SK-N-SH treated with all-trans-retinoic acid at 6 μM for 48 hours (cell line): ENCODE measurements around the gene TRDMT1.

Source experiments
- ATAC-seq: fragments of 200-7000 bp; cut with Tn5 transposase; 3 replicates; pipeline ENCODE4 v1.9.1; 2020; ENCODE audit warnings: mild to moderate bottlenecking, moderate library complexity
- ARNTL ChIP-seq: fragments of 450-650 bp; formaldehyde crosslinking; IDR thresholded peaks from 2 replicates; pipeline ENCODE4 v1.5.0; 2020; ENCODE audit warnings: low read depth, mild to moderate bottlenecking, moderate library complexity, borderline replicate concordance
- BACH2 ChIP-seq: fragments of 250-450 bp; sonication (Bioruptor Pico); IDR thresholded peaks from 2 replicates; pipeline ENCODE4 v1.9.0; 2021; ENCODE audit warnings: mild to moderate bottlenecking, borderline replicate concordance
- CSDC2 ChIP-seq: fragments of 250-450 bp; sonication (Bioruptor Pico); IDR thresholded peaks from 2 replicates; pipeline ENCODE4 v1.5.0; 2020; ENCODE audit warnings: mild to moderate bottlenecking, moderate library complexity
- ESRRG ChIP-seq: fragments of 250-450 bp; sonication (Bioruptor Pico); IDR thresholded peaks from 2 replicates; pipeline ENCODE4 v1.6.1; 2021; ENCODE audit warnings: mild to moderate bottlenecking
- ISL1 ChIP-seq: fragments of 250-450 bp; sonication (Bioruptor Pico); IDR thresholded peaks from 2 replicates; pipeline ENCODE4 v2.1.2; 2022; ENCODE audit warnings: mild to moderate bottlenecking, moderate library complexity
- OSR1 ChIP-seq: fragments of 250-450 bp; sonication (Bioruptor Pico); IDR thresholded peaks from 2 replicates; pipeline ENCODE4 v1.8.0; 2022; ENCODE audit warnings: moderate library complexity, mild to moderate bottlenecking, inconsistent platforms
- RARB ChIP-seq: fragments of 250-450 bp; sonication (Bioruptor Pico); IDR thresholded peaks from 2 replicates; pipeline ENCODE4 v1.8.0; 2021; ENCODE audit warnings: mild to moderate bottlenecking, moderate library complexity
- SNAI2 ChIP-seq: fragments of 250-450 bp; sonication (Bioruptor Pico); IDR thresholded peaks from 2 replicates; pipeline ENCODE4 v1.5.0; 2020; ENCODE audit warnings: mild to moderate bottlenecking, moderate library complexity
- TCF4 ChIP-seq: fragments of 250-450 bp; sonication (Bioruptor Pico); IDR thresholded peaks from 2 replicates; pipeline ENCODE4 v1.8.0; 2021; ENCODE audit warnings: mild to moderate bottlenecking, moderate library complexity, borderline replicate concordance
- TOX ChIP-seq: fragments of 250-450 bp; sonication (Bioruptor Pico); IDR thresholded peaks from 2 replicates; pipeline ENCODE4 v1.8.0; 2021; ENCODE audit warnings: mild to moderate bottlenecking, moderate library complexity, borderline replicate concordance
- ZC3H10 ChIP-seq: fragments of 250-450 bp; sonication (Bioruptor Pico); IDR thresholded peaks from 2 replicates; pipeline ENCODE4 v1.5.1; 2021; ENCODE audit warnings: mild to moderate bottlenecking, moderate library complexity
- ZFP3 ChIP-seq: fragments of 250-450 bp; sonication (Bioruptor Pico); IDR thresholded peaks from 2 replicates; pipeline ENCODE4 v1.5.0; 2020; ENCODE audit warnings: mild to moderate bottlenecking, moderate library complexity
- ZFP30 ChIP-seq: fragments of 450-650 bp; formaldehyde crosslinking; IDR thresholded peaks from 2 replicates; pipeline ENCODE4 v1.5.0; 2022; ENCODE audit warnings: mild to moderate bottlenecking, moderate library complexity
- ZNF565 ChIP-seq: fragments of 450-650 bp; formaldehyde crosslinking; conservative IDR thresholded peaks from 2 replicates; pipeline ENCODE4 v1.5.0; 2020; ENCODE audit warnings: low read depth, mild to moderate bottlenecking, moderate library complexity
- ZNF70 ChIP-seq: fragments of 450-650 bp; formaldehyde crosslinking; IDR thresholded peaks from 2 replicates; pipeline ENCODE4 v1.5.0; 2020; ENCODE audit warnings: mild to moderate bottlenecking, moderate library complexity
- ZNF8 ChIP-seq: fragments of 450-650 bp; formaldehyde crosslinking; IDR thresholded peaks from 2 replicates; pipeline ENCODE4 v1.5.0; 2020; ENCODE audit warnings: mild to moderate bottlenecking, moderate library complexity
- TF ChIP-seq, protein P1 (sequence below): fragments of 250-450 bp; sonication (Bioruptor Pico); IDR thresholded peaks from 2 replicates; pipeline ENCODE4 v1.5.1; 2021; ENCODE audit warnings: mild to moderate bottlenecking, moderate library complexity
- TF ChIP-seq, protein P2 (sequence below): fragments of 250-450 bp; sonication (Bioruptor Pico); IDR thresholded peaks from 2 replicates; pipeline ENCODE4 v1.5.0; 2020; ENCODE audit warnings: mild to moderate bottlenecking, moderate library complexity
- TF ChIP-seq, protein P3 (sequence below): fragments of 250-450 bp; sonication (Bioruptor Pico); IDR thresholded peaks from 2 replicates; pipeline ENCODE4 v1.8.0; 2021; ENCODE audit warnings: low read depth, mild to moderate bottlenecking, moderate library complexity, borderline replicate concordance
- TF ChIP-seq, protein P4 (sequence below): fragments of 250-450 bp; sonication (Bioruptor Pico); IDR thresholded peaks from 2 replicates; pipeline ENCODE4 v1.5.1; 2020; ENCODE audit warnings: low read depth, mild to moderate bottlenecking, moderate library complexity

TRDMT1 gene

DNA sequence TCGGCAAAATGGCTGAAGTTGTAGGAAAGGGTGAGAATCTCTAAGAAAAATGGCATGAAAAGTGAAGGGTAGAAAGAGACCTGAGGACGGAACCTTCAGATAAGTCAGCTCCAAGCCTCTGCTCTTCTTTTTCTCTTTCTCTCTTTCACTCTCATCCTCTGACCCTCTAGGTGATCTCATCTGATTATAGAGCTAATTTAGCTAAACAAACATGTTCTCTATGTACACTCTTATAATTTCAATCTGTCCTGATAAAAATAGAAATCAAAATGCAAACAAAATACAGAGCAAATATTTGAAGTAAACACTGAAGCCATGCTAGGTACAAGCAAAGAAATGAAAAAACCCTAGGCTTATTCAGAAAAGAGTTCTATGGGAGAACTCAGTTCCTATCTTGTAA lies 57.4 kb downstream of the TRDMT1 start:
- no peak for TF ChIP-seq CSDC2 (CRISPR knock-in tag)
- TF ChIP-seq ESRRG (CRISPR knock-in tag) = no peak
- TF ChIP-seq ZNF70 (CRISPR knock-in tag) = no peak
- no peak for TF ChIP-seq ZNF565 (CRISPR knock-in tag)
- no peak for TF ChIP-seq ZFP3 (CRISPR knock-in tag)
- no peak for TF ChIP-seq ARNTL (CRISPR knock-in tag)
- TF ChIP-seq ZFP30 = no peak
- TF ChIP-seq, protein P1, sequence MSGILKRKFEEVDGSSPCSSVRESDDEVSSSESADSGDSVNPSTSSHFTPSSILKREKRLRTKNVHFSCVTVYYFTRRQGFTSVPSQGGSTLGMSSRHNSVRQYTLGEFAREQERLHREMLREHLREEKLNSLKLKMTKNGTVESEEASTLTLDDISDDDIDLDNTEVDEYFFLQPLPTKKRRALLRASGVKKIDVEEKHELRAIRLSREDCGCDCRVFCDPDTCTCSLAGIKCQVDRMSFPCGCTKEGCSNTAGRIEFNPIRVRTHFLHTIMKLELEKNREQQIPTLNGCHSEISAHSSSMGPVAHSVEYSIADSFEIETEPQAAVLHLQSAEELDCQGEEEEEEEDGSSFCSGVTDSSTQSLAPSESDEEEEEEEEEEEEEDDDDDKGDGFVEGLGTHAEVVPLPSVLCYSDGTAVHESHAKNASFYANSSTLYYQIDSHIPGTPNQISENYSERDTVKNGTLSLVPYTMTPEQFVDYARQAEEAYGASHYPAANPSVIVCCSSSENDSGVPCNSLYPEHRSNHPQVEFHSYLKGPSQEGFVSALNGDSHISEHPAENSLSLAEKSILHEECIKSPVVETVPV (CRISPR knock-in tag) = no peak
- no peak for ATAC-seq

DNA sequence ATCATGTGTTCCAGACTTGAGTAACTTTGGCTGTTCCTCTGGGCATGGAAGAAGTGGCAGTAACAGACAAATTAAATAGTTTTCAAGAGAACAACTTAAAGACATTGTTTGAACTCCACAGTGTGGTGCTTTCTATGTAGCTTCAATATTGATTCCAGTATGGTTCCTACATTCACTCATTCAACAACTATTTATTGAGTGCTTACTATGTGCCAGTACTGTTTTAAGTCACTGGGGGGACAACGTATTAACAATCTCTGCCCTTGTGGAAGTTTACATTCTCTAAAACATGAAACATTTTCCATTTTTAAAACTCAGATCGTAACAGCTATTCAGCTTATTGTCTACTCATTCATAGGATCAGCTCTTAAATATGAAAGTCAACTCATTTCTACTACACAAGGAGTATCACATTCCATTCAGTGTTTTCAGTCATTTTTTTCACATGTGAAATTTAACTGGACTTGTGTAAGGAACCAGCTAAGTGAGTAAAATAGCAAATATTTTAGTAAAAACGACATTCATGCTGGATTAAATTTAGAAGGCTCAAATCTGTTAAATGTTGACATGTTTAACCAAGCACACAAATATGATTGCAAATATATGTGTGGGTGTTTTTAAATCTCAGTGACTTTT lies 58.3 kb downstream of the TRDMT1 start:
- ATAC-seq = no peak
- no peak for TF ChIP-seq ZFP3 (CRISPR knock-in tag)
- no peak for TF ChIP-seq TCF4
- TF ChIP-seq, protein P2, sequence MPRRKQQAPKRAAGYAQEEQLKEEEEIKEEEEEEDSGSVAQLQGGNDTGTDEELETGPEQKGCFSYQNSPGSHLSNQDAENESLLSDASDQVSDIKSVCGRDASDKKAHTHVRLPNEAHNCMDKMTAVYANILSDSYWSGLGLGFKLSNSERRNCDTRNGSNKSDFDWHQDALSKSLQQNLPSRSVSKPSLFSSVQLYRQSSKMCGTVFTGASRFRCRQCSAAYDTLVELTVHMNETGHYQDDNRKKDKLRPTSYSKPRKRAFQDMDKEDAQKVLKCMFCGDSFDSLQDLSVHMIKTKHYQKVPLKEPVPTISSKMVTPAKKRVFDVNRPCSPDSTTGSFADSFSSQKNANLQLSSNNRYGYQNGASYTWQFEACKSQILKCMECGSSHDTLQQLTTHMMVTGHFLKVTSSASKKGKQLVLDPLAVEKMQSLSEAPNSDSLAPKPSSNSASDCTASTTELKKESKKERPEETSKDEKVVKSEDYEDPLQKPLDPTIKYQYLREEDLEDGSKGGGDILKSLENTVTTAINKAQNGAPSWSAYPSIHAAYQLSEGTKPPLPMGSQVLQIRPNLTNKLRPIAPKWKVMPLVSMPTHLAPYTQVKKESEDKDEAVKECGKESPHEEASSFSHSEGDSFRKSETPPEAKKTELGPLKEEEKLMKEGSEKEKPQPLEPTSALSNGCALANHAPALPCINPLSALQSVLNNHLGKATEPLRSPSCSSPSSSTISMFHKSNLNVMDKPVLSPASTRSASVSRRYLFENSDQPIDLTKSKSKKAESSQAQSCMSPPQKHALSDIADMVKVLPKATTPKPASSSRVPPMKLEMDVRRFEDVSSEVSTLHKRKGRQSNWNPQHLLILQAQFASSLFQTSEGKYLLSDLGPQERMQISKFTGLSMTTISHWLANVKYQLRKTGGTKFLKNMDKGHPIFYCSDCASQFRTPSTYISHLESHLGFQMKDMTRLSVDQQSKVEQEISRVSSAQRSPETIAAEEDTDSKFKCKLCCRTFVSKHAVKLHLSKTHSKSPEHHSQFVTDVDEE (CRISPR knock-in tag) = no peak
- no peak for TF ChIP-seq ZFP30
- no peak for TF ChIP-seq ZNF565 (CRISPR knock-in tag)
- TF ChIP-seq ZC3H10 = no peak
- no peak for TF ChIP-seq CSDC2 (CRISPR knock-in tag)
- no peak for TF ChIP-seq BACH2
- TF ChIP-seq ZNF8 (CRISPR knock-in tag) = no peak
- TF ChIP-seq SNAI2 = no peak
- TF ChIP-seq, protein P3, sequence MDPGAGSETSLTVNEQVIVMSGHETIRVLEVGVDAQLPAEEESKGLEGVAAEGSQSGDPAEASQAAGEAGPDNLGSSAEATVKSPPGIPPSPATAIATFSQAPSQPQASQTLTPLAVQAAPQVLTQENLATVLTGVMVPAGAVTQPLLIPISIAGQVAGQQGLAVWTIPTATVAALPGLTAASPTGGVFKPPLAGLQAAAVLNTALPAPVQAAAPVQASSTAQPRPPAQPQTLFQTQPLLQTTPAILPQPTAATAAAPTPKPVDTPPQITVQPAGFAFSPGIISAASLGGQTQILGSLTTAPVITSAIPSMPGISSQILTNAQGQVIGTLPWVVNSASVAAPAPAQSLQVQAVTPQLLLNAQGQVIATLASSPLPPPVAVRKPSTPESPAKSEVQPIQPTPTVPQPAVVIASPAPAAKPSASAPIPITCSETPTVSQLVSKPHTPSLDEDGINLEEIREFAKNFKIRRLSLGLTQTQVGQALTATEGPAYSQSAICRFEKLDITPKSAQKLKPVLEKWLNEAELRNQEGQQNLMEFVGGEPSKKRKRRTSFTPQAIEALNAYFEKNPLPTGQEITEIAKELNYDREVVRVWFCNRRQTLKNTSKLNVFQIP (CRISPR knock-in tag) = no peak
- no peak for TF ChIP-seq RARB (CRISPR knock-in tag)

DNA sequence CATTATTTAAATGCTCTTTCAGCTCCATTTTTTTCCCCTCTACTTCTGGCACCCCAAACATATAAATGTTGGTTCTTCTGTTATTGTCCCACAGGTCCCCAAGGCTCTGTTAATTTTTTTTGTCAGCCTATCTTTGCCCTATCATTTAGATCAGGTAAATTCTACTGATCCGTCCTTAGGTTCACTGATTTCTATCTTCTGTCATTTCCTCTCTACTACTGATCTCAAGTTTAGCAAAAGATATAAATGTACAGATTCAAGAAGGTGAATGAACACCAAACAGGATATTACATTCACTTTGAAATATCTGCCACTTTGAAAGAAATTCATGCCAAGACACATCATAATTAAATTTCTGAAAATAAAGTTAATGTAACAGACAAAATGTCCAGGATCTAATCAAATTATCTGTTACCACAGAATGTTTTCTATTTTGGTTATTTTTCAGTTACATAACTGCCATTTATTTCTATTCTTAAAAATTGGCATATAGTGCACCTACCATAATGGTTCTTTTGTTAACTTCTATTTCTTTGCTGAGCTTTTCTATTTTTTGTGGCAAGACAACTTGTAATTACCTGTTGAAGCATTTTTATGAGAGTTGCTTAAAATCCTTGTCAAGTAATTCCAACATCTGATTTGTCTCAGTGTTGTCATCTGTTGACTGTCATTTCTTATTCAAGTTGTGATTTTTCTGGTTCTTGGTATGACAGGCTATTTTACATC lies 59.8 kb downstream of the TRDMT1 start:
- TF ChIP-seq TOX (CRISPR knock-in tag) = no peak
- 0 out of 2 replicates have a peak, but pooled peaks have one; percentile 51 for TF ChIP-seq ZC3H10
- TF ChIP-seq ISL1 (CRISPR knock-in tag) = peak; percentile 90
- TF ChIP-seq, protein P4, sequence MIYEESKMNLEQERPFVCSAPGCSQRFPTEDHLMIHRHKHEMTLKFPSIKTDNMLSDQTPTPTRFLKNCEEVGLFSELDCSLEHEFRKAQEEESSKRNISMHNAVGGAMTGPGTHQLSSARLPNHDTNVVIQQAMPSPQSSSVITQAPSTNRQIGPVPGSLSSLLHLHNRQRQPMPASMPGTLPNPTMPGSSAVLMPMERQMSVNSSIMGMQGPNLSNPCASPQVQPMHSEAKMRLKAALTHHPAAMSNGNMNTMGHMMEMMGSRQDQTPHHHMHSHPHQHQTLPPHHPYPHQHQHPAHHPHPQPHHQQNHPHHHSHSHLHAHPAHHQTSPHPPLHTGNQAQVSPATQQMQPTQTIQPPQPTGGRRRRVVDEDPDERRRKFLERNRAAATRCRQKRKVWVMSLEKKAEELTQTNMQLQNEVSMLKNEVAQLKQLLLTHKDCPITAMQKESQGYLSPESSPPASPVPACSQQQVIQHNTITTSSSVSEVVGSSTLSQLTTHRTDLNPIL = peak; percentile 42; the same call in 1 of the 2 replicates
- TF ChIP-seq ZFP3 (CRISPR knock-in tag) = no peak
- ATAC-seq = peak; percentile 51

DNA sequence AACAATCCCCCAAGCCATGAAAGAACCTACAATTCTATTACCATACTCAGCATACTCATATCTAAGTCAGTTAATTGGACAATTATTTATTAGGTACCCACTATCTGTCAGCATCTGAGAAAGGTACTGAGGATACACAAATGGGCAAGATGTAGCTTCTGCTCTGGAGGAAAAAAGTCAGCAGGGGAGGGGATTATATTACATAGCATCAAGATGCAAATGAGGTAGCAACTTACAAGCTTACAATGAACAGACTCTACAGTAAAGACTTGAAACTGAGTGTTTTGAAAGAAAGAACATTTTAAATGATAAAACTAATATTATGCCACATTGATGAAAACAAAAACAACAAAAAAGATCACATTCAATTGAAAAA lies 61.1 kb downstream of the TRDMT1 start:
- ATAC-seq = no peak
- TF ChIP-seq ZNF70 (CRISPR knock-in tag) (no peak), CSDC2 (CRISPR knock-in tag) (no peak), TCF4 (no peak), OSR1 (CRISPR knock-in tag) (no peak), ISL1 (CRISPR knock-in tag) (no peak), ESRRG (CRISPR knock-in tag) (no peak), ZFP30 (no peak), TOX (CRISPR knock-in tag) (no peak), RARB (CRISPR knock-in tag) (no peak), ZFP3 (CRISPR knock-in tag) (no peak), BACH2 (no peak), ZNF565 (CRISPR knock-in tag) (no peak)
- TF ChIP-seq, protein P1 (CRISPR knock-in tag) = no peak
- TF ChIP-seq, protein P4 = no peak
- TF ChIP-seq, protein P2 (CRISPR knock-in tag) = no peak
